ENCODE results near the gene ZNF358. TPM values are rescaled to one million over a fixed set of nuclear protein-coding genes. Genes with fewer than 3 reads are reported as not detected.

Gene ZNF358
- polyA plus RNA-seq, 4 donors = 43.1 to 69.6 (median 43.7) TPM

DNA sequence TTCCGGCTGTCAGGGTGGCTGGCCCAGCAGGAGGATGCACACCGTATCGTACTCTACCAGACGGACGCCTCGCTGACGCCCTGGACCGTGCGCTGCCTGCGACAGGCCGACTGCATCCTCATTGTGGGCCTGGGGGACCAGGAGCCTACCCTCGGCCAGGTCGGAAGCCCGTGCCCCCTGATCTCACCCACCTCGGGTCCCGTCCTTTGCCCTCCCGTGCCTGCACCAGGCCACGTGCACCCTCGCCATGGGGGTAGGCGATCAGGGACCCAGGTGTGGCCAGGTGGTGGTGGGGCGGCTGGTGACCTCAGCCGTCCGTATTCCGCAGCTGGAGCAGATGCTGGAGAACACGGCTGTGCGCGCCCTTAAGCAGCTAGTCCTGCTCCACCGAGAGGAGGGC is 38.7 kb downstream of the ZNF358 start:
- DNase-seq (ENCODE audit: low read depth in 4 of 4, low spot score in 3 of 4) = no peak

DNA sequence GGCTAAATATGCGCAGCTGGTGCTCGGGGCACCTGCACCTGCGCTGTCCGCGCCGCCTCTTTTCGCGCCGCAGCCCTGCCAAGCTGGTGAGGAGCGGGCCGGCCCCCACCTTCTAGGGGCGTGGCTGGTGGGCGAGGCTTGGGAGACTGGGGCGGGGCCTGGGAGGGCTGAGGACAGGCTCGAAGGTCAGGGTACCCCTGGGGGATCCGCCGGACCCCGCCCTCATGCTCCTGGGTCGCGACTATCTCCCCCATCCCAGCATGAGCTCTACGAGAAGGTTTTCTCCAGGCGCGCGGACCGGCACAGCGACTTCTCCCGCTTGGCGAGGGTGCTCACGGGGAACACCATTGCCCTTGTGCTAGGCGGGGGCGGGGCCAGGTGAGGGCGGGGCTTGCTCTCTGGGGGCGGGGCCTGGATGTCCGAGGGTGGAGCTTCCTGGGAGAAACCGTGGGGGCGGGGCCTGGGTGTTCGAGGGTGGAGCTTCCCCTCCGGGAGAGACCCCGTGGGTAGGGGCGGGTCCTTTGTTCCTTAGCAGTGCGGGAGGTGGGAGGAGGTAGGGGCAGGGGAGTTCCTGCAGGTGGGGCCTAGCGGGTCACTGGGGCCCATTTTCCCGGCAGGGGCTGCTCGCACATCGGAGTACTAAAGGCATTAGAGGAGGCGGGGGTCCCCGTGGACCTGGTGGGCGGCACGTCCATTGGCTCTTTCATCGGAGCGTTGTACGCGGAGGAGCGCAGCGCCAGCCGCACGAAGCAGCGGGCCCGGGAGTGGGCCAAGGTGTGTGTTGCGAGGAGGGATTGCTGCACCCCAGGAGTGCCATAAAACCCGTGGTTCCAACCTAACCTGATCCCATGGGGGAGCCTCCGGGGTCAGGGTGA is 39.3 kb downstream of the ZNF358 start:
- no peak for DNase-seq (ENCODE audit: low read depth in 4 of 4, low spot score in 3 of 4)

DNA sequence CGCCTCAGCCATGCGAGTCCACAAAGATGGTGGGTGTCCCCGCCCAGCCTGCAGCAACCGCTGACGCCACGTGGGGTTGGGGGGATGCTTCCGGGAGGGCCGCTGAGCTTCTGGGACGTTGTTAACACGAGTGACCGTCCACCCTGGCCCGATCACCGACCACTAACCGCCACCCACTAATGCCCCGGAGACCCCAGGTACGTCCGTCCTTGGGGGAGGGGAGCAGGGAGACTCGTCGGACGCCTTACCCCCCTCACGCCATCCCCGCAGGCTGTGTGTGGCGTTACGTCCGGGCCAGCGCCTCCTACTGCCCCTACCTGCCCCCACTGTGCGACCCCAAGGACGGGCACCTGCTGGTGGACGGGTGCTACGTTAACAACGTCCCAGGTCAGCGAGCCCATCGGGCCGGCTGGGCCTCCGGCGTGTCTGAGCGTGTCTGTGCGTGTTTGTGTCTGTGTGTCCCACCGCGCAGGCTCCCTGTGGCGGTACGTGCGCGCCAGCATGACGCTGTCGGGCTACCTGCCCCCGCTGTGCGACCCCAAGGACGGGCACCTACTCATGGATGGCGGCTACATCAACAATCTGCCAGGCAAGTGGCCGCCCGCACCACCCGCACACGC is 40.9 kb downstream of the ZNF358 start:
- no peak for DNase-seq (ENCODE audit: low read depth in 4 of 4, low spot score in 3 of 4)

DNA sequence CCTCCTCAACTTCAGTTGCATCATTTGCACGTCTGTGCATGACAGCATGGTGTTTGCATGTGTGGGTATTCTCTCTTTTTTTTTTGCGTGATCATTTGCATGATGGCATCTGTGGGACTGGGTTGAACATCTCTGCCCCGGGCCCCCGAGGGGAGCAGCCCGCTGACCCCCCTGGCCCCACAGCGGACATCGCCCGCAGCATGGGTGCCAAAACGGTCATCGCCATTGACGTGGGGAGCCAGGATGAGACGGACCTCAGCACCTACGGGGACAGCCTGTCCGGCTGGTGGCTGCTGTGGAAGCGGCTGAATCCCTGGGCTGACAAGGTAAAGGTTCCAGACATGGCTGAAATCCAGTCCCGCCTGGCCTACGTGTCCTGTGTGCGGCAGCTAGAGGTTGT is 42.8 kb downstream of the ZNF358 start:
- no peak for DNase-seq (ENCODE audit: low read depth in 4 of 4, low spot score in 3 of 4)

DNA sequence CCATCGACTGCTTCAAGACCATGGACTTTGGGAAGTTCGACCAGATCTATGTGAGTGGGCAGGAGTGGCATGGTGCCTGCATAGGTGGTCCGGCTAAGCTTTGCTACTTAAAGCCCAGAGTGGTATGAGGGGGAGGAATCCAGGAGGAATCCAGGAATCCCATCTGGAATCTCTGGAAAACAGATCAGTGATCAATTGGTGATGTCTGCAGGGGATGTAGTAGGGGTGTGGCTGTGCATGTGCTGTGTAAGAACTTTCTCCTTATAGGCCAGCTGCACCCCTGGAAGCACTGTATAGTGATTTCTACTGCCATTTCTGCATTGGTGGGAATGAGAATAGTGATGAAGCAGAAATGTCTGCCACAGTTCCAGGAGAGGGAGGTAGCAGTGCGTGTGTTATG is 43.2 kb downstream of the ZNF358 start:
- no peak for DNase-seq (ENCODE audit: low read depth in 4 of 4, low spot score in 3 of 4)

DNA sequence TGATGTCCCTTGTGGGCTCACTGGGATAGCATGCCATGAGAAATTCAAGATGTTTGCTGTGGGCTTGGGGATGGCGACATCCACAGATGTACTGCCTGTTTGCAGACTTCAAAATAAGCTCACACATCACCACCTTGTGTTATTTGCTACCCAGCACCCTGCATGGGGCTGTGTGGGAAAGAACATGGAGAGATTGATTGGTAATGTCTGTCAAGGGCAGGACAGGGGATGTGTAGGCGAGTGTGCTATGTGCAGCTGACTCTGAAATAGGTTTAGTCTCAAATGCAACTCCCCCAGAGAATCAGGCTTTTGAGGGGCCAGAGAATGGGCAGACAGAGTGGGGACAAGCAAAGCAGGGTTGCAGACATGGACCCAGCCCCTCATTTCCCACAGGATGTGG is 44.4 kb downstream of the ZNF358 start:
- no peak for DNase-seq (ENCODE audit: low read depth in 4 of 4, low spot score in 3 of 4)

DNA sequence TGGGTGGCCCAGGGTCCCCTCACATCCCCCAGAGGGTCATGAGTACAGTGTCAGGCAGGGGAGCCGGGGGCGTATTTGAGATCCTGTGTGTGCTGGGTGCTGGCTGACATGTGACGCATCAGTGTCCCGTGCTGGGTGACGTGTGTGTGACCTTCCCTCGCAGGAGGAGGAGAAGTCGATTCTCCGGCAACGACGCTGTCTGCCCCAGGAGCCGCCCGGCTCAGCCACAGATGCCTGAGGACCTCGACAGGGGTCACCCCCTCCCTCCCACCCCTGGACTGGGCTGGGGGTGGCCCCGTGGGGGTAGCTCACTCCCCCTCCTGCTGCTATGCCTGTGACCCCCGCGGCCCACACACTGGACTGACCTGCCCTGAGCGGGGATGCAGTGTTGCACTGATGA is 45.4 kb downstream of the ZNF358 start:
- no peak for DNase-seq (ENCODE audit: low read depth in 4 of 4, low spot score in 3 of 4)

DNA sequence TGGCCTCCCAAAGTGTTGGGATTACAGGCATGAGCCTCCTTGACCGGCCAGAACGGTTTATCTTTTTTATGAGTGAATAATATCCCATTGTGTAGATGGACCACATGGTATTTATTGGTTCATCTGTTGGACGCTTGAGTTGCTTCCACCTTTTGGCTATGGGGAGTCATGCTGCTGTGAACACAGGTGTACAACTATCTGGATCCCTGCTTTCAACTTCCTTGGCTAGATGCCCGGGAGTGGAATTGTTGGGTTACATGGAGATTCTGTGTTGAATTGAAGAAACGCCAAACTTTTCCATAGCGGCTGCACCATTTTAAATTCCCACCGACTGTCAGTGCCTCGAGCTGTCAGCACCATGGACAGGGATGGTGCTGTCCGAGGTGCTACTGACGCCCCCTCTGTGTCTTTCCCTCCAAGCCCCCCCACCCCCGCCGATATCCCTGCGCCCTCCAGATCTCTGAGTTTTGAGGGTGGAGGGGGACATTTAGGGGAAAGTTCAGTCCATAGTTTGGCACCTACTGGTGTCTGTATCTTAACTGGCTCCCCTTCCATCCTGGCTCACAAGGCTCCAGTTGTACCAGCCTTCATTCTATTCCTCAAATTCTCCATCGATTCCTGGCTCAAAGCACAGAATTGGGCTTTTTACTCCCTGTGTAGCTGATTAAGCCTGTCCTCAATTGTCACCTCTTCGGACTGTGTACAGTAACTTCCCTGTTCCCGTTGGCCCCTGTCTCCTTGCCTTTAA is 46.9 kb downstream of the ZNF358 start:
- DNase-seq (ENCODE audit: low read depth in 4 of 4, low spot score in 3 of 4) = no peak

DNA sequence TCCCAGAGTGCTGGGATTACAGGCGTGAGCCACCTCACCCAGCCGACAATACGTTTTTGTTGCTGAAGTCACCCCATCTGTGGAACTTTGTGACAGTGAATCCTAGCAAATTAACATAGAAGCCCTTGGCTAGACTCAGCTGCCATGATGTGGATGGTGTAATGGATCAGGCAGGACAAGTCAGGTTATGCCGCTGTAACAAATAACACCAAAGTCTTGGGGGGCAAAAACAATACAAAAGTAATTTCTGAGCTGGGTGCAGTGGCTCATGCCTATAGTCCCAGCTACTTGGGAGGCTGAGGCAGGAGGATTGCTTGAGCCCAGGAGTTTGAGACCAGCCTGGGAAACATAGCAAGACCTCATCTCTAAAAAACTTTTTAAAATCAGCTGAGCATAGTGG is 49.0 kb downstream of the ZNF358 start:
- DNase-seq (ENCODE audit: low read depth in 4 of 4, low spot score in 3 of 4) = no peak

DNA sequence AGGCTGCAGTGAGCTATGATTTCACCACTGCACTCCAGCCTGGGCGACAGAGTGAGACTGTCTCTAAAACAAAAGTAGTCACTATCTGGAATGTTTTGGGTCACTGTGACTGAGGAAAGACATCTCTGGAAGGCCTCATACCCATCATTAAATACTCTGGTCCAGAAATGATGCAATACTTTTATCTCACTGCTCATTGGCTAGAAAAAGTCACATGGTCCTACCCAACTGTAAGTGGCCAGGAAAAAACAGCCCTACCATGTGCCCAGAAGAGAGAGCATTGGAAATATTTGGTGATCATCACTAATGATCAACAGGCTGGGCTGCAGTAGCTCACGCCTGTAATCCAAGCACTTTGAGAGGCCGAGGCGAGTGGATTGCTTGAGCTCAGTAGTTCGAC is 49.4 kb downstream of the ZNF358 start:
- DNase-seq (ENCODE audit: low read depth in 4 of 4, low spot score in 3 of 4) = no peak

Other genes with a start within 250 kb of the ZNF358 start
- gene INSR, start 221.7 kb upstream of the ZNF358 start, polyA plus RNA-seq (ENCODE audit: insufficient read length in 4 of 4) = 10 to 100 TPM; 23.1 to 28.1 (median 26.4) TPM
- gene ARHGEF18, start 167.2 kb upstream of the ZNF358 start, polyA plus RNA-seq (ENCODE audit: insufficient read length in 4 of 4) = 10 to 100 TPM; 33.1 to 38.7 (median 37.3) TPM
- 1 to 10 TPM; 4.9 to 9.3 (median 5.6) TPM for gene PEX11G, start 27.1 kb upstream of the ZNF358 start, polyA plus RNA-seq (ENCODE audit: insufficient read length in 4 of 4)
- gene MCOLN1, start 6.5 kb downstream of the ZNF358 start, polyA plus RNA-seq (ENCODE audit: insufficient read length in 4 of 4) = 10 to 100 TPM; 15.2 to 19.7 (median 16.1) TPM
- gene PNPLA6, start 19.6 kb downstream of the ZNF358 start, polyA plus RNA-seq (ENCODE audit: insufficient read length in 4 of 4) = 10 to 100 TPM; 36.2 to 45.1 (median 41.9) TPM
- 10 to 100 TPM; 13.2 to 22.5 (median 16.8) TPM for gene CAMSAP3, start 79.8 kb downstream of the ZNF358 start, polyA plus RNA-seq (ENCODE audit: insufficient read length in 4 of 4)
- 10 to 100 TPM; 33.3 to 47.0 (median 34.9) TPM for gene XAB2, start 113.4 kb downstream of the ZNF358 start, polyA plus RNA-seq (ENCODE audit: insufficient read length in 4 of 4)
- gene PET100, start 113.7 kb downstream of the ZNF358 start, polyA plus RNA-seq (ENCODE audit: insufficient read length in 4 of 4) = 100 to 1,000 TPM in 2 of 4 donors, 10 to 100 TPM in 2; 86.2 to 115 (median 105) TPM
- gene PCP2, start 117.6 kb downstream of the ZNF358 start, polyA plus RNA-seq (ENCODE audit: insufficient read length in 4 of 4) = 1 to 10 TPM in 2 of 4 donors, under 1 TPM in 2; 0.82 to 1.6 (median 1.0) TPM
- gene STXBP2, start 121.0 kb downstream of the ZNF358 start, polyA plus RNA-seq (ENCODE audit: insufficient read length in 4 of 4) = 10 to 100 TPM; 54.9 to 68.0 (median 66.3) TPM
- 1 to 10 TPM in 2 of 4 donors, under 1 TPM in 2; 0.34 to 1.5 (median 1.0) TPM for gene RETN, start 152.9 kb downstream of the ZNF358 start, polyA plus RNA-seq (ENCODE audit: insufficient read length in 4 of 4)
- gene MCEMP1, start 161.0 kb downstream of the ZNF358 start, polyA plus RNA-seq (ENCODE audit: insufficient read length in 4 of 4) = under 1 TPM; 0.11 to 0.66 (median 0.17) TPM
- 10 to 100 TPM; 40.6 to 72.7 (median 48.4) TPM for gene TRAPPC5, start 164.7 kb downstream of the ZNF358 start, polyA plus RNA-seq (ENCODE audit: insufficient read length in 4 of 4)
- gene FCER2, start 186.0 kb downstream of the ZNF358 start, polyA plus RNA-seq (ENCODE audit: insufficient read length in 4 of 4) = under 1 TPM in 3 of 4 donors, not detected in 1; 0.15 to 0.29 (median 0.17) TPM
- under 1 TPM in 1 of 4 donors, not detected in 3; 0.13 TPM for gene CLEC4G, start 216.0 kb downstream of the ZNF358 start, polyA plus RNA-seq (ENCODE audit: insufficient read length in 4 of 4)
- gene CD209, start 231.4 kb downstream of the ZNF358 start, polyA plus RNA-seq (ENCODE audit: insufficient read length in 4 of 4) = 1 to 10 TPM; 1.0 to 1.7 (median 1.3) TPM
- 1 to 10 TPM; 2.6 to 3.7 (median 3.3) TPM for gene CLEC4M, start 247.1 kb downstream of the ZNF358 start, polyA plus RNA-seq (ENCODE audit: insufficient read length in 4 of 4)

Measured in right renal pelvis (tissue), 4 donors.